Ishikawa (cell line): ENCODE measurements around the gene NRBF2.

ENCODE experiments used
- CEBPB ChIP-seq: IDR thresholded peaks from 2 replicates; pipeline ENCODE4 v1.6.1; 2012
- CREB1 ChIP-seq: IDR thresholded peaks from 2 replicates; pipeline ENCODE4 v1.6.1; 2012; ENCODE audit warnings: low read depth
- EGR1 ChIP-seq: IDR thresholded peaks from 2 replicates; pipeline ENCODE4 v1.6.1; 2012
- EP300 ChIP-seq: IDR thresholded peaks from 2 replicates; pipeline ENCODE4 v1.6.1; 2012; ENCODE audit warnings: borderline replicate concordance
- FOXM1 ChIP-seq: IDR thresholded peaks from 2 replicates; pipeline ENCODE4 v1.6.1; 2012; ENCODE audit warnings: low read depth, borderline replicate concordance
- NFIC ChIP-seq: IDR thresholded peaks from 2 replicates; pipeline ENCODE4 v1.6.1; 2012
- RAD21 ChIP-seq: IDR thresholded peaks from 2 replicates; pipeline ENCODE4 v1.6.1; 2012; ENCODE audit warnings: low read depth
- TAF1 ChIP-seq: IDR thresholded peaks from 2 replicates; pipeline ENCODE4 v1.6.1; 2012; ENCODE audit warnings: low read depth, mild to moderate bottlenecking
- TCF12 ChIP-seq: IDR thresholded peaks from 2 replicates; pipeline ENCODE4 v1.6.1; 2012; ENCODE audit warnings: low read depth
- TEAD4 ChIP-seq: IDR thresholded peaks from 2 replicates; pipeline ENCODE4 v1.6.1; 2012
- USF1 ChIP-seq: IDR thresholded peaks from 2 replicates; pipeline ENCODE4 v1.6.1; 2012
- YY1 ChIP-seq: IDR thresholded peaks from 2 replicates; pipeline ENCODE4 v1.6.1; 2012; ENCODE audit warnings: low read depth
- ZBTB7A ChIP-seq: IDR thresholded peaks from 2 replicates; pipeline ENCODE4 v1.6.1; 2012; ENCODE audit warnings: low read depth
- TF ChIP-seq, protein P1 (sequence below): IDR thresholded peaks from 2 replicates; pipeline ENCODE4 v1.6.1; 2012; ENCODE audit warnings: low read depth, mild to moderate bottlenecking
- TF ChIP-seq, protein P2 (sequence below): IDR thresholded peaks from 2 replicates; pipeline ENCODE4 v1.6.1; 2012

Gene NRBF2

GRCh38 chr10:63192826-63193225 is 59.7 kb downstream of the NRBF2 start:
- TF ChIP-seq RAD21 (no peak), USF1 (no peak), FOXM1 (no peak), CREB1 (no peak), TAF1 (no peak), TCF12 (no peak), NFIC (no peak)
- TF ChIP-seq, protein P1, sequence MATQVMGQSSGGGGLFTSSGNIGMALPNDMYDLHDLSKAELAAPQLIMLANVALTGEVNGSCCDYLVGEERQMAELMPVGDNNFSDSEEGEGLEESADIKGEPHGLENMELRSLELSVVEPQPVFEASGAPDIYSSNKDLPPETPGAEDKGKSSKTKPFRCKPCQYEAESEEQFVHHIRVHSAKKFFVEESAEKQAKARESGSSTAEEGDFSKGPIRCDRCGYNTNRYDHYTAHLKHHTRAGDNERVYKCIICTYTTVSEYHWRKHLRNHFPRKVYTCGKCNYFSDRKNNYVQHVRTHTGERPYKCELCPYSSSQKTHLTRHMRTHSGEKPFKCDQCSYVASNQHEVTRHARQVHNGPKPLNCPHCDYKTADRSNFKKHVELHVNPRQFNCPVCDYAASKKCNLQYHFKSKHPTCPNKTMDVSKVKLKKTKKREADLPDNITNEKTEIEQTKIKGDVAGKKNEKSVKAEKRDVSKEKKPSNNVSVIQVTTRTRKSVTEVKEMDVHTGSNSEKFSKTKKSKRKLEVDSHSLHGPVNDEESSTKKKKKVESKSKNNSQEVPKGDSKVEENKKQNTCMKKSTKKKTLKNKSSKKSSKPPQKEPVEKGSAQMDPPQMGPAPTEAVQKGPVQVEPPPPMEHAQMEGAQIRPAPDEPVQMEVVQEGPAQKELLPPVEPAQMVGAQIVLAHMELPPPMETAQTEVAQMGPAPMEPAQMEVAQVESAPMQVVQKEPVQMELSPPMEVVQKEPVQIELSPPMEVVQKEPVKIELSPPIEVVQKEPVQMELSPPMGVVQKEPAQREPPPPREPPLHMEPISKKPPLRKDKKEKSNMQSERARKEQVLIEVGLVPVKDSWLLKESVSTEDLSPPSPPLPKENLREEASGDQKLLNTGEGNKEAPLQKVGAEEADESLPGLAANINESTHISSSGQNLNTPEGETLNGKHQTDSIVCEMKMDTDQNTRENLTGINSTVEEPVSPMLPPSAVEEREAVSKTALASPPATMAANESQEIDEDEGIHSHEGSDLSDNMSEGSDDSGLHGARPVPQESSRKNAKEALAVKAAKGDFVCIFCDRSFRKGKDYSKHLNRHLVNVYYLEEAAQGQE, result no peak

DNA sequence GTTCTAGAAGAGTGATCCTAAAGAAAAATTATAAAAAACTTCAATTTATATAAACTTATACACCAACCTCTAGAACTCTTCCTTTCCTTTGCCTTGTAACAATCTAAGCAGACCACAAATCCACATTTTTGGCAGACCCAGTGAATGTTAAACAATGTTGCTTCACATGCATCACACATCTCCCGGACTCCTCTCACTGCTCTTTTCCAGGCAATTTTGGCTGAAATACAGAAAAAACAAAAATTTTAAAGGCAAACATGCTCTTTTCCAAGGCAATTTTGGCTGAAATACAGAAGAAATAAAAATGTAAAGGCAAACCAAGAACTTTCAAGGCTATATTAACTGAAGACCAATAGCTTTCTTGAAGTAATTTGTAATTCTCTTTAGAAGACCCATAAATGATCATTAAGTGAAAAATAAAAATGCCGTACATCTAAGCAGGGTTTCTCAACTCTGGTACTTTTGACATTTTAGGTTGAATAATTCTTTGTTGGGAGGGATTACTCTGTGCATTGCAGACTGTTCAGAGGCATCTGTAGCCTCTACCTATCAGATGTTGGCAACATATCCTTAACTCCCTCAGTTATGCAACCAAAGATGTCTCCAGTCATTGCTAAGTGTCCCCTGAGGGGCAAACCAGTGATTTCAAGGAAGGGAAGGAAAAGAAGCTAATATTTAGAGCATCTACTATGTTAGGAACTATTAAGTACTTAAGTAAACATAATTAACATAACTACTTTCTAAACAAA is 64.4 kb downstream of the NRBF2 start:
- TF ChIP-seq, protein P1, result no peak
- TF ChIP-seq, protein P2, sequence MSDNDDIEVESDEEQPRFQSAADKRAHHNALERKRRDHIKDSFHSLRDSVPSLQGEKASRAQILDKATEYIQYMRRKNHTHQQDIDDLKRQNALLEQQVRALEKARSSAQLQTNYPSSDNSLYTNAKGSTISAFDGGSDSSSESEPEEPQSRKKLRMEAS, result no peak
- TF ChIP-seq NFIC (no peak), TAF1 (no peak), TEAD4 (no peak), CREB1 (no peak), FOXM1 (no peak), ZBTB7A (no peak), YY1 (no peak), CEBPB (no peak), RAD21 (no peak), USF1 (no peak), TCF12 (no peak), EP300 (no peak), EGR1 (no peak)

GRCh38 chr10:63199716-63200115 is 66.6 kb downstream of the NRBF2 start:
- TF ChIP-seq EP300 (no peak), CEBPB (no peak), RAD21 (no peak), TAF1 (no peak), ZBTB7A (no peak), NFIC (no peak), FOXM1 (no peak), EGR1 (no peak), TCF12 (no peak), CREB1 (no peak), USF1 (no peak), TEAD4 (no peak), YY1 (no peak)
- TF ChIP-seq, protein P2, result no peak
- TF ChIP-seq, protein P1, result no peak

- no peak for TF ChIP-seq RAD21
- no peak for TF ChIP-seq CEBPB
- no peak for TF ChIP-seq TEAD4
- TF ChIP-seq ZBTB7A, result no peak
- TF ChIP-seq YY1, result no peak
- TF ChIP-seq TAF1, result no peak
- no peak for TF ChIP-seq FOXM1
- no peak for TF ChIP-seq TCF12
- TF ChIP-seq USF1, result no peak
- no peak for TF ChIP-seq CREB1
- TF ChIP-seq, protein P1, result no peak
- TF ChIP-seq, protein P2, result no peak
- TF ChIP-seq NFIC, result no peak
- no peak for TF ChIP-seq EP300
- no peak for TF ChIP-seq EGR1
Observed at GRCh38 chr10:63200431-63200830, 67.3 kb downstream of the NRBF2 start.
